GM18507 (cell line): ENCODE results near the gene SLC24A3.

Experiments used
- DNase-seq: peaks from one replicate; pipeline ENCODE4 v3.0.0; 2011; ENCODE audit warnings: low read depth; ENCODE audit not compliant: insufficient read length; ENCODE audit errors: extremely low spot score
- FAIRE-seq: peaks from 2 replicates; lab custom pipeline; 2011; peaks lifted over from hg19 to GRCh38; lab: Jason Lieb, UNC

The SLC24A3 gene

DNA sequence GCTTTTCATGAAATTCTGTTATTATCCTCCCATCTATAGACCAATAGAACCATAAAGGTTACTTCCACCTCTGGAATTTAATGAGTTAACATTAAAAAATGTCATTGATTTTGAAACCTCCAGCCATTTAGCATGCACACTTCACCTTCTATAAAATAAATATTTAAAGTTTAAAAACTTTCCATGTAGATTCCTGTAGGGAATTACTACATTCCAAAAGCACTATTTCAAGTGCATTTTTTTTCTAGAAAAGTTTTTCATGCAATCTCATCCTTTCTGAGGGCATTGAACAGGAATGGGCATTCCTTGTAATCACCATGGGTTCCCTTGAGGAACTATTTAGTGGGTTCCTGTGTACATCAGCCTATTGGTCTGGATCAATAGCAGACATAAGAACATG lies 291.8 kb downstream of the SLC24A3 start:
- FAIRE-seq (no peak), DNase-seq (no peak)

DNA sequence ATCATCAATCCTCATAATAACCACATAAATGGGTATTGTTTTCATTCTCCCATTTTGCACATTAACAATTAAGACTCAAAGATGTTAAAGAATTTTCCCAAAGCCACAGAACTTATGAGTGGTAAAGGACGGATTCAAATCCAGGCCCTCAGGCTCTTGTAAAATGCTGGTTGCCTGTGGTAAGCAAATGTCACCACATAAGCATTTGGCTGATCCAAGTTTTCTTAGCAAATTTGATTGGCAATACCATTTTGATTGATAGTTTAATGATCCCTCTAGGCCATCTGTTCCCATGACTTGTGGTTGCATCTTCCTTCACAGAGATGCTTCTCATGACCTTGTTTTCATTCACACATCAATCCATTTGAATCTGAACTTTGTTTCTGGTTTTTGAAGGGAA lies 293.6 kb downstream of the SLC24A3 start:
- FAIRE-seq = no peak

DNA sequence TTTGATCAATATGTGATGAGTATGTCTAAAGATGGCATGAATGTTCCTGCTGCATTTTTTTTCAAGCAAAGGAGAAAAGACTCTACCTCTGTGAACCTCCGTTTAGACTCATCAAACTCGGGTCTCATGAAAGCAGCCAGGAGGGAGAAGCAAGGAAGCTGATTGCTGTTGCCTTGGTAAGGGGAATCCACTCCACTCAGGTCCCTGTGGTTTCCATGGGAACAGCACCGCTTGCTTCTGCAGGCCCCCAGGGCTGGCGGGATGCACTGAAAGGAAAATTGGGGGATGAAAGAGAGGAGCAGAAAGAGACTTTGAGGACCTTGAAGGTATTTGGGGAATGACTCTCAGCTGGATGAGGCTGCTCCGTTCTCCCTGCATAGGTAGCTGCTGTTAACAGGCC lies 296.0 kb downstream of the SLC24A3 start:
- DNase-seq (no peak), FAIRE-seq (no peak)

More for the DNA sequence above, 293.6 kb downstream of the SLC24A3 start:
- DNase-seq = no peak

DNA sequence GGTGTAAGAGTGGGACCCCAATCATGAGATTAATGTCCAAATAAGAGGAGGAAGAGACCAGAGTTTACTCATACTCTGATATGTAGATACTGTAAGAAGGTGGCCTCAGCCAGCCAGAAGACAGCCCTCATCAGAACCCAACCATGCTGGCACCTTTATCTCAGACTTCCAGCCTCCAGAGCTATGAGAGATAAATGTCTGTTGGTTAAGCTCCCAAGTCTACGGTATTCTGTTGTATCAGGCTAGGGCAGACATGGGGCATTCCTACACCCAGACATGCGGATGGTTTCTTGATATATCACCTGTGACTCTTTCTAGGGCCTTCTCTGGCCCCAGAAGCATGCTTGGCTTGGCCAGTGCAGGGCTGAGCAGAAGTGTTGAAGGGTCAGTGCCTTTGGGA lies 298.2 kb downstream of the SLC24A3 start:
- no peak for DNase-seq
- FAIRE-seq = no peak

DNA sequence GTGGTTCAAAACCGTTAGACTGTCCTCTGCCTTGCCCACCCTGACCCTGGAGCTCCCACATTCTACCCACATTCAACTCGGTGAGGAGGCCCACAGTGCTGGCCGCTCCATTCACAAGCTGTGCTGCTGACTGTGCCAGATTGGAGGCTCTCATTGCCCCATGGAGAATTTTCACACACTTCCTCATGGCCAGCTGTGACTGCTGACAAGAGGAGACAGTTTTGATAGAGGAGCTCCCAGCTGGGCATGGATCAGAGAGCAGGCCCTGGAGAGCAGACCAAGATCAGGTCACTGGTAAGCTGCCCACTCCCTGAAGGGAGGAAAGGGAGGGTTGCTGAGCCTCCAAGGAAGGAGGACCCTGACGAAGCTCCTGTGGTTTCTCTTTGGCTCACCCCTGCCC lies 299.5 kb downstream of the SLC24A3 start:
- DNase-seq (no peak), FAIRE-seq (no peak)

DNA sequence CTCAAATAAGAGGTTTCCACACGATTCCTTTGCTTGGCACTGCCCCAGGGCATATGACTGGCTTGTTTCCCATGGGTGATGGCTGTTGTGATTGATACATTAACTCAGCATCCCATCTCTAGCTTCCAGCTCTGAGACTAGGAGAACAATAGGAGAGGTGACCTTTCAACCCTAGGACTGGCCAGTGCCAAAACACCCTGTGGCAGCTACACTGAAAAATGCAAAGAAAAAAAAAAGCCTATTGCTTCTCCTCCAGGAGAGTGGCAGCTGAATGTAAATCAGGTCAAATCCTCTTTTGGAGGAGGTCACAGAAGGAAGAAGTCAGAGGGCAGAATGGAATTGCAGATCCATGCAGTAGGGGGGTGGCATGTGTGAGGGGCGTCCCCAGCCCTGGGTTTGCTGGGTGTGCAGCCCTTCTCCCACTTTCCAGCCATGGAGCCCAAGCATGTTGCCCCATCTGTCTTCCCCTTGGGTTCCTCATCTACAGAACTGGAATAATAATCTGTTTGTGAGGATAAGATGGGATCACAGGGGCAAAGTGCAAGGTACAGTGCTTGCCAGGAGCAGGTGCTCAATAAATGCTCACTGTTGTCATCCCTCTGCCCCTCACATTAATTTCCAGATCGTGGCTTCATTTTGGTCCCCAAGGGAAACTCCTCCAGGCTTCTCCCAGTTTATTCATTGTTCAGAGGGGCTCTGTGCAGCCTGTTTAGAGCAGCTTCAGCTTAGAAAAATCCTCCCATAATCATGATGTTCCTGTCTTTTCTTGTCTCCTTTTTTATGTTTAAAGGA lies 300.6 kb downstream of the SLC24A3 start:
- FAIRE-seq = no peak

DNA sequence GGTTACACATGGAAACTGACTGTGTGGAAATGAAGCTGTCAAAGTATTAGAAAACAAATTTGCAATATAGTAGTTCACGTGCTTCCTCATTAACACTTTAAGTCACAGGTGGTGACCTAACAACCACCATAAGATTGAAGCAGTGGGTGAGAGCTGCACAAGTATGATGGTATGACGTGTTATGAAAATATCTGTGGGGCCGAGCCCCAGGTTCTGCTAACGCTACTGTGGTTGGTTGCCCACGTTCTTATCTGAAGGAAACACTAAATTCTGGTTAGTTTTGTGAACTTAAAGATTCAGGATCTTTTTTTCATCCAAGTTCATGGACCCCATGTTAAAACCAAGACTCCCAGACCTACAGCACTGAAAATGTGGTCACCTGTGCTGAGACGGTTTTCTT lies 302.6 kb downstream of the SLC24A3 start:
- FAIRE-seq (no peak), DNase-seq (no peak)

More for the DNA sequence above, 300.6 kb downstream of the SLC24A3 start:
- DNase-seq = no peak

DNA sequence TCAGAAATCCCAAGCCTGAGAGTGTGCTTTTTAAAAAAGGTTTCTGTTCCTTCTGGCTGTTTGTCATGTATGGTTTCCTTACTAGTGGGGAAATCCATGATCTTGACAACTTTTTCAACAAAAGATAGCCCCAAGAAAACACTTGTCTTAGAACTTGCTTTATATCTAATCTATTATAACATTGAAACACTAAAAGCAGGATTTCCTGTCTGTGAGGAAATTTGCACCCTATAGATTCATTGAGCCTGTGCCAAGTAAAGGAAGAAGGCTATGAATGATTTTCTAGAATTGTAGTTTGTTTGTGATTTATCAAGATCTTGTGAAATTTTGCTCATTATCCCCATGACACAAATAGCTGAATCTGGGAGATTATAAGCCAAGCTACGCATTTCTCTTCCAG lies 307.0 kb downstream of the SLC24A3 start:
- no peak for FAIRE-seq
- no peak for DNase-seq

DNA sequence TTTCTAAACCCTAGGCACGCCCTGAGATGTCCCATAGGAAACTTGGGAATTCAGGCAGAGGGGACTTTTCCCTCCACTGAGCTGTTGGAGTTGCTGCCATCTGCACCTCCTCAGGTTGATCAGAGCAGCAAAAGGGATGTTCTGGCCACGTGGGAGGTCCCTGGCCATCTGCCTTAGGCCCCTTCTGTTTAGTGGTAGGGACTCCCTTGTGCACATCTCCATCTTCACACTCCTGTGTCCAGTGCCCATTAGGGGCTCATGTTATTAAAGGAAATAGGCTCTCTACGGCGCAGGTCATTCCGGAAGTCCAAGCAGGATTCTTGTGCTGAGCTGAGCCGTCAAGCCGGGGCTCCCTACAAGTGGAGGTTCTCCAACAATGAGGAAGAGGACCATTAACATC lies 307.8 kb downstream of the SLC24A3 start:
- FAIRE-seq = no peak
- no peak for DNase-seq

DNA sequence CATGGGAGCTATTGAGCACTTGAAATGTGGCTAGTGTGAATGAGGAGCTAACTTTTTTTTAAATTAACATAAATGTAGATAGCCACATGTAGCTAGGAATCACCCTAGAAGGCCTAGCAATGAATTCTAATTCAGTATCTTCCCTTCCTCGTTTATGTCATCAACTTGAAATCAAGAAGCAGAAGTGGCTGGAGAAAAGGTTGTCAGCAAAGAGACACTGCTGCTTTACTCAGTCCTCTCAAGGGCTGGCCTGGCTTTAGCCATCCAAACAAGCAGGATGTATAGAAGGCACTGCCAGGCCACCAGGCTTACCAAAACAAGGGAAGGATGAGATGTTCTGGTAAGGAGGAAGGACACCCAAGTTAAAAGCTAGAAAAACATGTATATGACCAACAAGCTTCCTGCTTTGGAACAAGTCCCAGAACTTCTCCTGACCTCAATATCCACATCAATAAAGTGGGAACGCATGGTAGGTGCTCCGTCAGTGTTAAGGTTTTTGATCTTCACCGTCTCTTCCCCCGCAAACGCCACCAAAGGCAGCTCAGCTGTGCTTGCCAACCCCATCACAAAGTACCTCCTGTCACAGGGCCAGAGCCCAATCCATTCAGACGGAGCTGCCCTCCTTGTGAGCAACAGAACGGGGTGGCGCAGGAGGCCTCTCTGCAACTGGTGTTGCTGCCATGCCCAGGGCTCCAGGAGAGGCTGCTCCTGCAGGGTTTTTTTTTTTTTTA lies 309.8 kb downstream of the SLC24A3 start:
- peak; percentile 29 for FAIRE-seq

DNA sequence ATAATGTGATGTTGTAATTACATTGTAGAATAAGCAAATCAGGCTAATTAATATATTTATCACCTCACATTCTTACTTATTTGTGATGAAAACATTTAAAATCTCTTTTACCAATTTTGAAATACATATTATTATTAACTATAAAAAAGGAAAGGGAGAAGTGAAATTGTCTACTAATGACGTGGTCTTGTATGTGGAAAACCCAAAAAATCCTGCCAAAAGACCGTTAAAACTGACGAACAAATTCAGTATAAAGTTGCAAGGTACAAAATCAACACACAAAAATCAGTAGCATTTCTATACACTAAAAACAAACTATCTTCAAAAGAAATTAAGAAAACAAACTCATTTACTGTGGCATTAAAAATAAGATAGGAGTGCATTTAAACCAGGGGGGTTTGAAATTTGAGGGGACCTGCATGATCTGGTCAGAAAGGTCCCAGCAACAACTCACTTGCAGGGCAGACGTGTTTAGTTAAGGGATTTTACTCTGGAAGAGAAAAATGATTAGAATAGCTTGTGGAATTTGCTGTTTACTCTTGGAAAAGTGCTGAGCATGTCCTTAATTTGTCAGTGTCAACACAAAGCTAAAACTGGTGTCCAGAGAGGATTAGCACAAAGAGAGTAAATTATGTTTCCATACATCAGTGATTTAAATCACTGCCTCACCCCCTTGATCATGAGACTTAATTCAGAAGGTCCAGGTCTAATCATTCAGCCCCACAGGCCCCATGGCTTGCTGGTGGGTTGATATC lies 310.6 kb downstream of the SLC24A3 start:
- DNase-seq (no peak), FAIRE-seq (no peak)

More for the DNA sequence above, 309.8 kb downstream of the SLC24A3 start:
- no peak for DNase-seq

DNA sequence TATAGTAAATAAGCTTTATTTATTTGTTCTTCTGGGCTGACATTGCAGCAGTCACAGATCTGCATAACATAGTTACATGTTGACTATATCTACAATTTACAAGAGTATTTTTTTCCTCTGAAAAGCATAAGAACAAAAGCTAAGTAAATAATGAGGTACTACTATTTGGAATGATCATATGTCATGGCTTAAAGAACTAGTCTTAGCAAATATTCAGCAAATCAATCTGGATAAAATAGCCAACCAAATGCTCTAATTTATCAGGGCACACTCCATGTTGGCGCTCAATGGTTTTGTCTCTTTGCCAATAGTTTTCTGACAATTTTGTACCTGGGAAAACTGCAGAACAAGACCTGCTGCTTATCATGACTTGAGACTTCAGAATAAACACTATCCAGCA lies 312.2 kb downstream of the SLC24A3 start:
- no peak for DNase-seq
- FAIRE-seq = no peak

DNA sequence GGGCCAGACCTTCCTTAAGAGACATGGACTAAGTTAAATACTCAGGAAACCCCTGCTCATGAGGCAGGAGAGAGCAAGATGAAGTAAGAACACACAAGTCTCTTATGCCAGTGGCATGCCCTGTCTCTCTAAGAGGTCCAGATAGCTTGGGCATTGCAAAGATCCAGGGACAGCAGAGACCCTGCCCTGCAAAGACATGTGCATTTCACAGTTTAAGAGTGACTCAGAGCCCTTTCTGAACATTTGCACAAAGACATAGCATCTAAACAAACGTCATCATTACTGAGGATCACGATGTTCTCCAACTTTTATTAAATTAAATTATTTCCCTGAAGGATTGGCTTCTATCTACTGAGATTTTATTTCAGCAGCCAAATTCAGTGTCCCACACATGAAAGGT lies 315.1 kb downstream of the SLC24A3 start:
- no peak for FAIRE-seq
- DNase-seq = no peak

DNA sequence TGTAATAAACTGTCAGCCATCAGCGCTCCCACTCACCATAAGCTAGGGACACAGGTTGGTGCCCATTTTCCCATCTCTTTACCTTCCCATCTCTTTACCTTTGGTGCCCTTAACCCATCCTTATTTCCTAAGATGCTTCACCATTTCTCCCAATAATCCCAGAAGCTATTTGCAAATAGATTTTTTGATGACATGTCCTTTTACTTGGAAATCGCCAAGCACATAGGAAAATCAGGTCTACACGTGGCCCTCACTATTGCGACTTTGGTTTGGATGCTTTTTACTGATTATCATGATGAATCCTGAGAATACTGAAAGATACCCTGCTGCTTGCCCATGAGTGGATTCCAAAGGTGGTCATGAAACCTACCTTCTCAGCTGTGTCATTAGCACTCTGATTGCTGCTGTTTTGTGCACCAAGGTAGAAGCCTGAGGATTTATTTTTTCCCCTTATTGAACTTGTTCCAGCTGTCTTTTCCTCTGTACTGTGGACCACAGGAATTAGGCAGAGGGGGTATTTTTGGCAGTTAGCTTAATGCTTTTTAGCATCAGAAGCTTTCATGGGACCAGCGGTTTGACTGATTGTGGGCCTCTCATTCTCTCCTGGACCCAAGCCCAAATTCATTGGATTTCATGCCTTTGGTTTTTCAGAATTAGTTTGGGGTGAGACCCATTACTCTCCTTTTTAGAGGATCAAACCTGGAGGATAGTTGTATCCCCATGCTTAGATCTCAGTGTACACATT lies 316.0 kb downstream of the SLC24A3 start:
- no peak for DNase-seq
- FAIRE-seq = no peak

DNA sequence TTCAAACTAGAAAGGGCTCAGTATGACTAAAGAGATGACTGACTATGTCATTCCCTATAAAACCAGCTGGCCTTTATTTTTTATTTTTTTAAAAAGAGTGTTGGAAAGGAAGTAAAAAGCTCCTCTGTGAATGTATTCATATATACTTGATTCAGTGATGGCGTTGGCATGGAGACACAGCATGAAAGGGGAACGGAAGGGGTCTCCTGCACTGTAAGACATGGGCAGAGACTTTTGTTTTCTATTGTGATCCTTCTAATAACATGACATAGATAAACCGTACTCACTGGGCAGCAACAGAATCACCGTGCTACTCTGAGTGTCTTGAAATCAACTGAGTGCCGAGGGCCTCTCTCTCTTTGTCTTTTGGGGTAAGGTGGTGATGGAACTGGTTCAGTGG lies 317.6 kb downstream of the SLC24A3 start:
- FAIRE-seq (no peak), DNase-seq (no peak)

DNA sequence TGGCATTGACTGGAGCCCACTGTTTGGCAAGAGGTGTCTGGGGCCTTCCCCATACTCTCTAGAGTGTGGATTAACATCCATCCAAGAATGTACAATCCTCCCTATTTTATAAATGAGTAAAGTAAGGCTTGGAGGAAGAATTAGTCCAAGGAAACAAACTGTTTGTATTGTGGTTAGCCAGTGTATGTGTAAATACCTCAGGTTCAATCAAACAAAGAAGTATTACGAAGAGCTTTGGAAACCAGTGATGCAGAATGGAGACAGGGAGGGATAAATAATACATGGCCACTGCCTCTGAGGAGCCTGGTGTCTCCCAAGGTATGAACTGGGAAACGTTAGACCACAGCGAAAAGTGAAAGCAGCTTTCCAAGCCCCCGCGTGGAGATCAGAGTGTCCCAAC lies 319.0 kb downstream of the SLC24A3 start:
- DNase-seq (no peak), FAIRE-seq (no peak)

DNA sequence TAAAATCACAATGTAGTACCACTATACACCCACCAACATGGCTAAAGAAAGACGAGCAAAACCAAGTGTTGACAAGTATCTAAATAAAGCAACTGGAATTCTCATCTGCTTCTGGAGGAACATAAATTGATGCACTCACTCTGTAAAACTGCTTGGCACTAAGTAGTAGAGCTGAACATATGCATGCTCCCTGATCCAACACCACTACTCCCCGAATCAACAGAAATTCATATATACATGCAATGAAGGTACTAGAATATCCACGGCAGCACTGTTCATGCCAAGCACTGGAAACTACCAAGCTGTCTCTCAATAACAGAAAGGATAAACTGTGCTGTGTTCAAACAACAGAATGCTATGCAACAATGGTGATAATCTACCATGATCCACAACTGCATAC lies 326.1 kb downstream of the SLC24A3 start:
- FAIRE-seq (no peak), DNase-seq (no peak)

DNA sequence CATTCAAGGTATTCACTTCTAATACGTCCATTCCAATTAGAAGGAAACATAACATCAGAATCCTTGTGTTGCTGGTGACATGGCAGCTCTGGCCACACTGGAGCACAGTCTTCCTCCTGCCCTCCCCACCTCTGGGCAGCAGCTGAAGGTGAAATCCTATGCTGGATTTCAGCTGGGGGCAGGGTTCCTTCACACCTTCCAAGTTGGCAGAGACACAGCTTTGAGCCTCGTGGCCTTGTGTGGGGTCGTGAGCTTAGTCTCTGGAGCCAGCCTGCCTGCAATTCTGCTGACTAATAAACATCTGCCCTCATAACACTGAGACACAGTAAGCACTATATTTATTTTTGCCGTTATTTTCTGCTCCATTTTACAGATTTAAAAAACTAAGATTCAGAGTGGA lies 326.7 kb downstream of the SLC24A3 start:
- FAIRE-seq (no peak), DNase-seq (no peak)

DNA sequence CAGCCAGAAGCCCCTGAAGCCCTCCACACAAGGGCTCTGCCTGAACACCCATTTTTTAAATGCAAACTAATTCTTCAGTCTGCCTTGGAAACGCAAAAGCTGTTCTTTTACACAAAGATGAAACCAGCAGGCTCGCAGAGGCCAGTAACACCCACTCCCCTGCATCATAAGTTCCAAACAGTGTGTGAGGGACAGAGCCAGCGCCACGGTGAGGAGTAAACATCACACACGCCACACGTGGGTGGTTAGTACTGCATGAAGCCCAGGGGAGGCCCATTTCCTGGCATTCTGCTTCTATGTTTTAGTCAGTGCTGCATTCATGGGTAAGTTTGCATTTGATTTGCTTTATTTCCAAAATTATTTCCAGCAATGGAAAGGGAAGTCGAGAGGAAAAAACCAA lies 327.9 kb downstream of the SLC24A3 start:
- FAIRE-seq (no peak), DNase-seq (no peak)

DNA sequence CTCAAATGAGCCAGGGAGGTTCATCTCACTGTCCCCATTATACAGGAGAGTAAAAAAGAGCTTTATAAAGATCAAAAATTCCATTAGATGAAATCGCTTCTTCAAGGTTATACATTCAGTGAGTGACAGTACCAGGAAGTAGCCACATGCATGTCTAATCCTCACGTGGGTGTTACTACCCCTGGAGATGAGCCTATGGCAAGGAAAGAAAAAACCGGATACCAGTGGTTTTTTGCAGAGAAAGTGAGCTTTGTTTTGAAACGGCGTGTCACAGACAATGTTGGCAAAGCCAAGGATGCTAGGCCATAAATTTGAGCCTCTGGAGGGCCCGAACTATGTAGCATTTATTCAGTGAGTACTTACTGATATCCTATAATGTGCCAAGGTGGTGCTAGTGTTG lies 330.7 kb downstream of the SLC24A3 start:
- no peak for DNase-seq
- FAIRE-seq = no peak
